ENCODE results near the gene RNF208.
A peak's percentile ranks its signal among the peaks of the same experiment; 100 is the strongest.

DNA sequence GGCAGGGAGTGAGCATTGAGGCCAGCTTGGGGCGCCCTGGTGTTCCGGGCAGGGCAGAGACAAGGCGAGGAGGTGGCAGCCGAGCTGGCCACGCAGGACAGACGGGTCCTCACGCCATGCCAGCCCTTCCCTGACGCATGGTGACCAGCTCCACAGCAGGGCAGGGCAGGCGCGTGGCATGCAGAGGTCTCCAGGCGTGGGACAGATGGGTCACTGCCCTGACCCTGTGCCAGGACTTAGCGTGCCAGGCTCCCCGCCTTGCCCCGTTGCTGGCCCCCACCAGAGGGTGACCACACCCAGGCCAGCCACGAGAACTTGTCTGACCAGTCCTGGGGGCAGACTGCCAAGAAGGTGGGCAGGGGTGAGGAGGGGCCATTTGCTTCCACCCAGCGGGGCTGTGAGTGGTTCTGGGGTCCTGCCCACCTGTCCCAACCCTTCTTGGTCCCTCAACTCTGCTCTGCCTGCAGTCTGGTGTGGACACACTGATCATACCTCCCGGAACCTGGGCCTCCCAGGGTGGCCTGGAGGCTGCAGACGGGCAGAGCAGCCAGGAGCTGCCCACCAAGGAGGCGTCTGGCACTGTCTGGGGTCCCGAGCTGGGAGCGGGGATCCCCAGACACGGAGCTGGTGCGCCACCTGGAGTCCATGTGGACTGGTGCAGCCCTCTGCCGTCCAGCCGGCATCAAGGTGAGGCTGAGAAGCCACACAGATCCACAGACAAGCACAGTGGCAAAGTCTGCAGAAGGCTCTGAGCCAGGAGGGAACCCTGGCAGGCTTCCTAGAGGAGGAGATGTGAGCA lies 5.2 kb upstream of the RNF208 start, which contains the start of gene RNF224:
- TF ChIP-seq, protein P1, sequence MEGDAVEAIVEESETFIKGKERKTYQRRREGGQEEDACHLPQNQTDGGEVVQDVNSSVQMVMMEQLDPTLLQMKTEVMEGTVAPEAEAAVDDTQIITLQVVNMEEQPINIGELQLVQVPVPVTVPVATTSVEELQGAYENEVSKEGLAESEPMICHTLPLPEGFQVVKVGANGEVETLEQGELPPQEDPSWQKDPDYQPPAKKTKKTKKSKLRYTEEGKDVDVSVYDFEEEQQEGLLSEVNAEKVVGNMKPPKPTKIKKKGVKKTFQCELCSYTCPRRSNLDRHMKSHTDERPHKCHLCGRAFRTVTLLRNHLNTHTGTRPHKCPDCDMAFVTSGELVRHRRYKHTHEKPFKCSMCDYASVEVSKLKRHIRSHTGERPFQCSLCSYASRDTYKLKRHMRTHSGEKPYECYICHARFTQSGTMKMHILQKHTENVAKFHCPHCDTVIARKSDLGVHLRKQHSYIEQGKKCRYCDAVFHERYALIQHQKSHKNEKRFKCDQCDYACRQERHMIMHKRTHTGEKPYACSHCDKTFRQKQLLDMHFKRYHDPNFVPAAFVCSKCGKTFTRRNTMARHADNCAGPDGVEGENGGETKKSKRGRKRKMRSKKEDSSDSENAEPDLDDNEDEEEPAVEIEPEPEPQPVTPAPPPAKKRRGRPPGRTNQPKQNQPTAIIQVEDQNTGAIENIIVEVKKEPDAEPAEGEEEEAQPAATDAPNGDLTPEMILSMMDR (IDR thresholded peaks at IDR 0.05; ENCODE audit: low read length): peak; percentile 96
- TF ChIP-seq EZH2 (IDR thresholded peaks at IDR 0.05; ENCODE audit: borderline replicate concordance, low read length): no peak
